HG03064 (cell line): Measurements from ENCODE around the gene LLGL1.

Experiments
- ATAC-seq: cut with Tn5 transposase; IDR thresholded peaks from one replicate; pipeline ENCODE4 v1.9.1; 2021; ENCODE audit warnings: low read depth; ENCODE audit not compliant: unreplicated experiment

LLGL1 gene

DNA sequence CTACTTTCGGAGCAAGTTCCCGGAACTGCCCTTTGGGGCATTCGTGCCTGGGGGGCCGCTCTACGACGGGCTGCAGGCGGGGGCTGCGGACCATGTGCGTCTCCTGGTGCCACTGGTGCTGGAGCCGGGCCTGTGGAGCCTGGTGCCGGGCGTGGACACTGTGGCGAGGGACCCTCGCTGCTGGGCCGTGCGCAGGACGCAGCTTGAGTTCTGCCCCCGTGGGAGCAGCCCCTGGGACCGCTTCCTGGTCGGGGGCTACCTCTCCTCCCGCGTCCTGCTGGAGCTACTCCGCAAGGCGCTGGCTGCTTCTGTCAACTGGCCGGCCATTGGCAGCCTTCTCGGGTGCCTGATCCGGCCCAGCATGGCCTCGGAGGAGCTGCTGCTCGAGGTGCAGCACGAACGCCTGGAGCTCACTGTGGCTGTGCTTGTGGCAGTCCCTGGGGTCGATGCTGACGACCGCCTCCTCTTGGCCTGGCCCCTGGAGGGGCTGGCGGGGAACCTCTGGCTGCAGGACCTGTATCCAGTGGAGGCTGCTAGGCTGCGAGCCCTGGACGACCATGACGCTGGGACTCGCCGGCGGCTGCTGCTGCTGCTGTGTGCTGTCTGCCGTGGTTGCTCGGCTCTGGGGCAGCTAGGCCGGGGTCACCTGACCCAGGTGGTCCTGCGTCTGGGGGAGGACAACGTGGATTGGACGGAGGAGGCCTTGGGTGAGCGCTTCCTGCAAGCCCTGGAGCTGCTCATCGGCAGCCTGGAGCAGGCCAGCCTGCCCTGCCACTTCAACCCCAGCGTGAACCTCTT lies 38.6 kb downstream of the LLGL1 start:
- no peak for ATAC-seq

DNA sequence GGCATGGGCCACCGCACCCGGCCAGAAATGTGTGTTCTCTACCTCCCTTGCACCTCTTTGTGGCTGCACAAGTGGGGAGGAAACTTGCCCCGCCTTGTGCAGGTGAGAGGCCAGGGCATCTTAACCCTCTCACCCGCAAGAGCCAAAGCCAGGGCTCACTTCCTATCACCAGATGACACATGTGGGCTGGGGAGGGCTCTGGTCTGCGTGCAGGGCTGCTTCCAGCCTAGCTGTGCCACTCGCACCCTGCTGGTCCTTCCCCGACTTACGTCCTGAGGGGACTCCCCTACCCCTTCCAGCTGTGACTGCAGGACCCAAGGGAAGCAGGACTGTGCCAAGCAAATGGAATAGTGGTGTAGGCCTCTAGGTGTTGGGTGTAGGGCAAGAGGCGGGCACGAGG lies 41.9 kb downstream of the LLGL1 start:
- no peak for ATAC-seq

DNA sequence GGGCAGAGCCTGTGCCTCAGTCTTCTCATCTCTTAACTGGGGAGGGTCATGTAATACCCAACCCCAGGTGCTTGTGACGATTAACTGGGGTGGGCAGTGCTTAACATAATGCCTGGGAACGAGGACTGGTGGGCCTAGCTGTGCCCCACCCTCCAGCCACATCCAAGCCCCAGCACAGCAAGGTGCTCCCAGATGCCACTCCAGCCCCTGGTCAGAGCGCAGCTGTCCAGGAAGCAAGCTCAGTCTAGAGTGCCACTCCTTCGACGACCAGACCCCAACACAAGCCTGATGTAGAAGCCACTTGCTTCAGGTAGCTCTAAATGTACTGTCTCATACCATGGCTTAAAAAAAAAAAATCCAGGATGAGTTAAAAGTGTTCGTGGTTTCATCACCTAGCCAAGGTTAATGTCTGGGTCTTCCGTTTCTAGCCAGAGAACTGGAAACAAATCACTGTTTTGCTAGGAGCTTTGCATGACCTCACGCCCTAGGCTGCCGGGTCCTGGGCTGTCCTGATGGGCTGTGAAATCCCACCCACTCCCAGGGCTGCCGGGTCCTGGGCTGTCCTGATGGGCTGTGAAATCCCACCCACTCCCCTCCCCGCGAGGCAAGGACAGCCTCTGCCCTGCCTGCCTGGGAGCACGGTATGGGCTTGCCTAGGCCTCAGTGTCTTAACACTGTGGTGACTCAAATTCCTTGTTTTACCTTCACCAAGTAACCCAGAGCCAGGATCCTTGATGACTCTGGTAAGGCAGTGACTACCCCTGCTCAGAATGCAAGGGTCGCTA lies 42.7 kb downstream of the LLGL1 start:
- no peak for ATAC-seq

DNA sequence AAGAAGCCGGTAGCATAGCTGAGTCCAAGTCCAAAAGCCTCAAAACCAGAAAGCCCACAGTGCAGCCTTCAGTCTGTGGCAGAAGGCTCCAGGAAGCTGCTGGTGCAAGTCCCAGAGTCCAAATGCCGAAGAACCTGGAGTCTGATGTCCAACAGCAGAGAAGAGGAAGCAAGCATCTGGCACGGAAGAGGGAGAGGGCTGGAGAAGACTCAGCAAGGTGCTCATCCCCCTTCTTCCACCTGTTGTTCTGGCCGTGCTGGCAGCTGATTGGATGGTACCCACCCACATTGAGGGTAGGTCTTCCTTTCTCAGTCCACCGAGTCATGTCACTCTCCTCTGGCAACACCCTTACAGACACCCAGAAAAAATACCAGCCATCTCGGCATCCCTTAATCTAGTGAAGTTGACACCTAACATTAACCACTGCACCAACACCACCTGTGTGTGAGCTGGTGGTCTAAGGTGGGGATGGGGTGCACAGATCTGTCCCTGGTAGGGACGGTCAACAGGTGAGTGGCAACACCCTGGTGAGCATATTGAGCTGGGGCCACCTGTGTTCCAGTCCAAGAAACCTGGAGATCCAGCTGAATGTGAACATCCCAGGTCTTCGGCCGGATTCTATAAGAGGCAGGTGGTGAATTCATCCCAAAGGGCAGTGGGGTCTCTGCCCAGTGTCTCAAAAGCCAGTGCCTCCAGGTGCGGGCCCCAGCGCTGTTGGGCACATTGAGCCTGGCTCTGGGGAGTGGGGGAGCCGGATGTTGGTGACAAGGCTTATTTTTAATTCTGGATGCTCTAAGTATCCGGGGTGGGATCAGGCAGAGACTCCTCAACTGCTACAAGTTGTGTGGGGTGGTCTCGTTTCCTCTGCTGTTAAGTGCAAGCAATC lies 44.9 kb downstream of the LLGL1 start:
- ATAC-seq, result no peak

DNA sequence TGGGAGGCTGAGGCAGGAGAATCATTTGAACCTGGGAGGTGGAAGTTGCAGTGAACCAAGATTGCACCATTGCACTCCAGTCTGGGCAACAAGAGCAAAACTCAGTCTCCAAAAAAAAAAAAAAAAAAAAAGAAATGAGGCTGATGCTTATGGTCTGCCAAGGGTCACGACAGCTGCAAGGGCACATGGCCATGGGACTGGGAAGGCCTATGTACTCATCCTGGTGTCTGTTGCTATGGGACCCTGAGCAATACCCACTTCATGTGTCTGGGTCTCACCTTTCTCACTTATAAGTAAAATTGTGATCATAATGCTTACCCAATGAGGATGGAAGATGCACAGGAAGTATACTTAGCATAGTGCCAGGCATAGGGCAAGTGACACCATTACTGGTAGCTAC lies 51.6 kb downstream of the LLGL1 start:
- no peak for ATAC-seq

DNA sequence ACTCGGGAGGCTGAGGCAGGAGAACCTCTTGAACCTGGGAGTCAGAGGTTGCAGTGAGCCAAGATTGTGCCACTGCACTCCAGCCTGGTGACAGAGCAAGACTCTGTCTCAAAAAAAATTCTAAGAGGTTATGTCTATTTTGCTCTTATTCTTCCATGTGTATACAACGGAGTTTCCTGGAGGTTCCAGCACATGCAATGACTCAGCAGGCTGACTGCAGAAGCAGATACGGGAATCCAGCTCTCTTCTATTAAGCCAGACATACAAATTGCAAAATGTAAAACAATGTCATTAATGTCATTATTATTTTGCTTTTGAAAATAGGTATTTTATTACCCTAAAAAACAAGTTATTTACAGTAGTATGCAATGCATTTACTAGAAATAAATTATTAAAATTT lies 53.4 kb downstream of the LLGL1 start:
- no peak for ATAC-seq

DNA sequence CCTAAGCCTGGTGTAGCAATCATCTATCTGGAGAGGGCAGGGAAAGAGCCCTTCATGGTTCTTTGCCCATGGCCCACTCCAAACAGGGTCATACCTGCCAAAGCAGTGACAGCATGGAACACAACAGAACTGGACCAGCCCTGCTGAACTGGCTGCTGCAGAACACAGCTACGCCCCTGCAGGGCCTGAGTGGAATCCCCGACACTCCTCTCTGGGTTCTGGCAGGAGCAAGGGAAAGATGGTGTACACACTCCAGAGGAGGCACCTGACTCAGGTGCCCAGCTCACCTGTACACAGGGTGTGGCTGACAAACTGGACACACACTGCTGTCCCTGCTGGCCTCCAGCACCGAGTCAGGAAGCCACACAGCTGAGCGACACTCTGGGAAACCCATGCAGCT lies 54.8 kb downstream of the LLGL1 start:
- ATAC-seq, result no peak

DNA sequence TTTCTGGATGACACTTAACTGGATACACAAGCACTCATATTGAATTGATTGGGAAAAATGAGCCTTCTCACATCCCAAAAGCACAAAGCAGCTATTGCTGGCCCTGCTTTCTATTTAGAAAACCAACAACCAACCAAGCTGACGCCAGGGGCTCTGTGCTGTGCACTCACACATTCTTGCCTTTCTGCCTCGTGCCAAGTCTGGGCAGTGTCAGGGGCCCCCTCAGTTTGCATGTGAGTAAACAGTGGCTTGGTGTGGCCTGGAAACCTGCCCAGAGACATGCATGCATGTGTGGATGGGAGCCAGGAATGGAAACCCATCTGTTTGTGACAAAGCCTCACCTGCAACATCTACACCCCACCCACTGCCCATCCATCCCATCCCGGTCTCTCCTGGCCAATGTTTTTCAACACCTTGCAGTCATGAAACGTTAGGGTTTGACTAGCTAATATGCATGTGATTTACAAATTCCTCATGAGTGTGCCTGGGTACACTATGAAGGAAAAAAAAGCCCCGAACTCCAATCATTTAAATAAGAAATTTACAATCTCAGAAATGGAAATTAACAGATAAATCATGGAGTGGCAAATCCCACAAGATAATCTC lies 55.4 kb downstream of the LLGL1 start:
- ATAC-seq, result no peak

DNA sequence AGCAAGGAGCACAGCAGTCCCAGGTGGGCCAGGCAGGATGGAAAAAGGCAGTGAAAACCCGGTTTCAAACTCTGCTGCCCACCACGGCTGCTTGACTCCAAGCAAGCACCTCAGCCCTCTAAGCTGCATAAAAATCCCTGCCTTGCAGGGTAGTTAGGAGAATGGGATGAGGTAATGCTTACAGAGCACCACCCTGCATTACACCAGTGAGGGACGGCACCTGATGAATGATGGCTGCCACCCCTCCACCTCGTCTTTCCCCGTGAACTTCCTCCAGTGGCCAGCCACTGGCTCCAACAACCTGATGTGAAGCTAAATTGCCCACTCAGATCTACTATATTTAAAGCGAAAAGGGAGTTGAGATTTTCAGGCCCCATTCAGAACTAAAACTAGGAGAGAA lies 56.4 kb downstream of the LLGL1 start:
- ATAC-seq, result no peak

DNA sequence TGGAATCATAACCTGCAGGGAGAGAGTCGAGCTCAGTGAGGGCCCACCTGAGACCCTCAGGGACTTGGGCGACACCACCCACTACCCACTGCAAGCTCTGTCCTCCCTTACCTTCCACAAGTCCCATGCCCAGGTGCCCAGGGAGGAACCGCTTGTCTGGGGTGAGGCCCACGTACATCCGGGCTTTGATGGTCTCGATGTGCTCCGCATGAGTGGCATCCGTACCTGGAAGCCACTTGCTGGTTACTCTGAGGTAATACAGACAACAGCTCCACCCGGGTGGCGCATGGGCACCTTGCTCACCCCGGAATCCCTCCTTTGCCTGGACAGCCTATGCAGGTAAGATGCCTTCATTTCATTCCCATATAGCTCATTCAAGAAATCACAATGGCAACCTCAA lies 59.9 kb downstream of the LLGL1 start:
- no peak for ATAC-seq

DNA sequence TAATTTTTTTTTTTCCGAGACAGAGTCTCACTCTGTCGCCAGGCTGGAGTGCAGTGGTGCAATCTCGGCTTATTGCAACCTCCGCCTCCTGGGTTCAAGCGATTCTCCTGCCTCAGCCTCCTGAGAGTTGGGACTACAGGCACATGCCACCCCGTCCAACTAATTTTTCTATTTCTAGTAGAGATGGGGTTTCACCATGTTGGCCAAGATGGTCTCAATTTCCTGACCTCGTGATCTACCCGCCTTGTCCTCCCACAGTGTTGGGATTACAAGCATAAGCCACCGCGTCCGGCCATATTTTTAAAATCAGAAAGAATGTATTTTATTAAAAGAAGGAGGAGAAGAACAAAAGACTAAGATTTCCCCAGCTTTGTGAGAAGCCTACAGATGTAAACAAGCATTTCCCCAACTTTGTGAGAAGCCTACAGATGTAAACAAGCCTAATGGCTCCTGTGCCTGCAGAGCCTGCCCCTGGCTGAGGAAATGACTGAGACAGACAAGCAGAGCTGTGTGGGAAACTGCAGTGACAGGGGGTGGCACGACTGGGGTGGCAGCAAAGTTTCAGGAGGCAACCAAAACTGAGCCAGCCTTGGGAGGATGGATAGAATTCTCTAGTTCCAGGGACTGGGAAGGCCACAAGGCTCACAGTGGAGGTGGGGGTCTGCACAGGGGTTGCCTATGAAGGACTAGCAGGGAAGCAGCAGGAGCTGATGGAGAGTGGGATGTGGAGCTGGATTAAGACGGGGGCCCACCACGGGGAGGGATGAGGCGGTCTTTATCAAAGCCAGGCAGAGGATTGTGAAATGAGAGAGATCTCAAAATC lies 66.5 kb downstream of the LLGL1 start:
- ATAC-seq, result no peak
